ENCODE measurements around the gene CCL25. TPM values are rescaled to one million over a fixed set of nuclear protein-coding genes. Genes with fewer than 3 reads are reported as not detected.
A peak's percentile ranks its signal among the peaks of the same experiment; 100 is the strongest.

The CCL25 gene, protein sequence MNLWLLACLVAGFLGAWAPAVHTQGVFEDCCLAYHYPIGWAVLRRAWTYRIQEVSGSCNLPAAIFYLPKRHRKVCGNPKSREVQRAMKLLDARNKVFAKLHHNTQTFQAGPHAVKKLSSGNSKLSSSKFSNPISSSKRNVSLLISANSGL
- polyA plus RNA-seq = under 1 TPM in 1 of 2 donors, not detected in 1; 0.14 TPM

DNA sequence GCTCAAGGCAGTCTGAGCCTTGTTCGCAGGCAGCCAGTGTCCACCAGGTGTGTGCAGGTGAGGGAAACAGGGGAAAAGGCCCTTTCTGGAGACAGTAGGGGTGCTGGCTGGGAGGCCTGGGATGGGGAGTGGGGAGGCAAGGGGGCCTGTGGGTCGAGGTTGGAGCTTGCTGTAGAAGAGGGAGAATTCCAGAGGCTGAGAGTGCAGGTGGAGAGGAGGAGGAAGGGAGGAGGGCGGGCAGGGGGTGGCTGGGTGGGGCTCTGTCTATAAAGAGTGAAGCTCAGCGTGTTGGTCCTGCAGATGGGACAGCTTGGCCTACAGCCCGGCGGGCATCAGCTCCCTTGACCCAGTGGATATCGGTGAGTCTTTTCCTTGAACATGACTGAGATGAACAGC is at the start of gene CCL25:
Gene CCL25, plus strand, starts transcription at position 297 of the 396 bp plus-strand sequence. CDS start 290 bp downstream, outside the sequence.
- Histone ChIP-seq H3K4me1 (ENCODE audit: control insufficient read depth in 2 of 2, insufficient read depth in 2 of 2, low read length in 1 of 2) (peaks cover 0 to 7% of the 10 kb centered on the region in 2 donors), H3K27me3 (ENCODE audit: control insufficient read depth in 1 of 2, insufficient read depth in 2 of 2, low read length in 2 of 2) (no peaks in the 10 kb centered on the region), H3K27ac (ENCODE audit: low read depth in 2 of 2, low read length in 1 of 2) (no peak within 1 kb of the TSS), H3K9me3 (ENCODE audit: control insufficient read depth in 2 of 2, insufficient read depth in 1 of 2, low read depth in 1 of 2, low read length in 1 of 2) (peaks cover 0 to 7% of the 10 kb centered on the region in 2 donors), H3K4me3 (ENCODE audit: low read depth in 1 of 2, low read length in 2 of 2) (no peak within 1 kb of the TSS), H3K36me3 (ENCODE audit: control insufficient read depth in 2 of 2, insufficient read depth in 2 of 2, low read length in 1 of 2) (no peaks in the 10 kb centered on the region)
- WGBS, 2 donors = 70 to 76% methylated on average over 7 of the region's 7 CpGs

DNA sequence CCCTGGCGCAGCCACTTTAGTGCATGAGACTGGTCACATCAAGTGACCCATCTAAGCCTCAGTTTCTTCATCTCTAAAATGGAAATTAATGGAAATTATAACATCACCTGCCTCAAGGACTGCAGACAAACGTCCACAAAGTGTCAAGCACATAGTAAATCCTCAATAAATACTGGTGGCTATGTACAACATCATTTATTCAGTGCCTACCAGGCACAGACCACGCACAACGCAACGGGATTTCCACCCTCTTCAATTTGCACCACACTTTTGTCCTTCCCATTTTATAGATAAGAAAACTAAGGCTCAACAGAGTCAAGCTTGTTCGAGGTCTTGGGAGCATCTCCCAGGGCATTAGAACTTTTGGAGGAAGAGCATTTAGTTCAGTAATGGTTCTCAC is 48.6 kb upstream of the CCL25 start:
- Histone ChIP-seq H3K36me3 (ENCODE audit: control insufficient read depth in 2 of 2, insufficient read depth in 2 of 2, low read length in 1 of 2) (no peaks in the 10 kb centered on the region), H3K9me3 (ENCODE audit: control insufficient read depth in 2 of 2, insufficient read depth in 1 of 2, low read depth in 1 of 2, low read length in 1 of 2) (no peaks in the 10 kb centered on the region), H3K27ac (ENCODE audit: low read depth in 2 of 2, low read length in 1 of 2) (no peak overlapping the region), H3K4me1 (ENCODE audit: control insufficient read depth in 2 of 2, insufficient read depth in 2 of 2, low read length in 1 of 2) (peaks cover 7 to 15% of the 10 kb centered on the region in 2 donors), H3K27me3 (ENCODE audit: control insufficient read depth in 1 of 2, insufficient read depth in 2 of 2, low read length in 2 of 2) (no peaks in the 10 kb centered on the region), H3K4me3 (ENCODE audit: low read depth in 1 of 2, low read length in 2 of 2) (peak overlapping the region in 1 of 2 donors; percentile 94)
- 57 to 62% methylated on average over 6 of the region's 6 CpGs for WGBS, 2 donors

DNA sequence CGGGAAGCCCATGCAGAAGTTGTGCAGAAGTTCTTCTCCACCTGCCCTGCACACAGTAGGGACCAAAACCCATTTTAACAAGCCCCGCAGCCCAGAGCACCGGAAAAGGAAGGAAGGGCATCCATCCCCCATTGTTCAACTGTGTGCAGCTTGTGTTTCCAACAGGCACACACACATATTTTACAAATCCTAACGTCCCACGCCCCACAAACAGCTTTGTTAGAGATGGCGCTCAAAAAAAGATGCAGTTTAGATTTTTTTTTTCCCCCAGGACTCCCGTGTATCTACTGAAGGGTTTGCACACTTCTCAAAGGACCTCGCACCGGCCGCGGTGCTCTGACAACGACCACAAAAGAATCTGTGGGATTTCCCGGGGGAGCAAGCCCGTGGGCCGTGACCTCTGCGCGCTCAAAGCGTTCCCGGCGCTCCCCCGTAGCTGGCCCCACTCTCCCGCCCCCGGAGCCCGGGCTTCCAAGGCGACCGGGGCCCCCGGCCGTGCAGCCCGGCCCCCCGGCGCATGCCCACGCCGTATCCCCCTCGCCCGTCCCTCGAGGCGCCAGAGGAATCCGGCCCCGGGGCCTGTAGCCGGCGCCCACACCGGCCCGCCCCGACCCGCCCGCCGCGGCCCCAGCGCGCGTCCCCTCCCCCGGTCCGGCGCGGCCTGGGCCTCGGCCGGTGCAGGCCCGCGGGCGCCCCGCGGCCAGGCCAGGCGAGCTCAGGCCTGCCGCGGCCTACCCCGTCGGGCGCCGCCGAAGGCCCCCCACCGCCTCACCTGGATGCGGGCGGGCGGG is 47.6 kb upstream of the CCL25 start:
- H3K27ac ChIP-seq (ENCODE audit: low read depth in 2 of 2, low read length in 1 of 2) = peak overlapping the region; percentile 90 to 91
- no peaks in the 10 kb centered on the region for H3K9me3 ChIP-seq (ENCODE audit: control insufficient read depth in 2 of 2, insufficient read depth in 1 of 2, low read depth in 1 of 2, low read length in 1 of 2)
- 1 to 2% methylated on average over 47 to 74 of the region's 74 CpGs for WGBS, 2 donors
- H3K4me3 ChIP-seq (ENCODE audit: low read depth in 1 of 2, low read length in 2 of 2) = peak overlapping the region; percentile 87 to 94
- no peaks in the 10 kb centered on the region for H3K36me3 ChIP-seq (ENCODE audit: control insufficient read depth in 2 of 2, insufficient read depth in 2 of 2, low read length in 1 of 2)
- peaks cover 7 to 15% of the 10 kb centered on the region in 2 donors for H3K4me1 ChIP-seq (ENCODE audit: control insufficient read depth in 2 of 2, insufficient read depth in 2 of 2, low read length in 1 of 2)
- H3K27me3 ChIP-seq (ENCODE audit: control insufficient read depth in 1 of 2, insufficient read depth in 2 of 2, low read length in 2 of 2) = no peaks in the 10 kb centered on the region

DNA sequence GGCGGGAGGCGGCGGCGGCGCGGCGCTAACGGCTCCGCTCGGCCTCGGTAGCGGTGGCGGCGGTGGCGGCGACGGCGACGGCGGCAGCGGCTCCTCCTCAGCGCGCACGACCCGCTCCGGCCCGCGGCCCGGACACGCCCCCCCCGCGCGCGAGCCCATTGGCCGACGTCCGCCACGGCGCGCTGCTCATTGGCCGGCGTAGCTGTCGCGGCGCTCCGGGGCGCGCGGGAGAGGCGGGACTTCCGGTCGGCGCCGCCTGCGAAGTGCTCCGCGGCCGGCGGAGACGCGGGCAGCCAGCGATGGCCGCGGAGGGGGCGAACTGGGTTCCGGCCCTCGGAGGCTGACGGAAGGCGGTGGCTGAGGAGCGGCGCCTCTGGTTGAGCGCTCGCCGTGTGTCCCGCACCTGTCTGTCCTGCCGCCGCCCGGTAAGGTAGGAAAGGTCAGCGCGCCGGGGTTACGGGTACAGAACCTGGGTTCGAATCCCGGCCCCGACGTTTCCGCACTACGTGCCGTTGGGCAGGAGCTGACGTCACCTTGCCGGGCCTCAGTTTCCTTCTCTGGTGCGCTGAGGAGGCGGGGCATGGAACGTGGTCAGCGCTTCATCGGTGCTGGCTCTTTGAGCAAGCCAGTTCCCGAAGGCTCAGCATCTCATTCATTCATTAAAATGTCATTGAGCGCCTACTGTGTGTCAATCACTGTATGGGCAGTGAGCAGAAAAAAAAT is 46.9 kb upstream of the CCL25 start, which contains the start of gene ELAVL1:
Gene ELAVL1, minus strand, starts transcription at position 108 of the 723 bp plus-strand sequence. CDS start 13,826 bp downstream, outside the sequence.
- H3K36me3 ChIP-seq (ENCODE audit: control insufficient read depth in 2 of 2, insufficient read depth in 2 of 2, low read length in 1 of 2) = no peaks in the 10 kb centered on the region
- 0 to 1% methylated on average over 69 to 98 of the region's 98 CpGs for WGBS, 2 donors
- peaks cover 7 to 13% of the 10 kb centered on the region in 2 donors for H3K4me1 ChIP-seq (ENCODE audit: control insufficient read depth in 2 of 2, insufficient read depth in 2 of 2, low read length in 1 of 2)
- peak within 1 kb of the TSS; percentile 90 to 91 for H3K27ac ChIP-seq (ENCODE audit: low read depth in 2 of 2, low read length in 1 of 2)
- no peaks in the 10 kb centered on the region for H3K9me3 ChIP-seq (ENCODE audit: control insufficient read depth in 2 of 2, insufficient read depth in 1 of 2, low read depth in 1 of 2, low read length in 1 of 2)
- H3K4me3 ChIP-seq (ENCODE audit: low read depth in 1 of 2, low read length in 2 of 2) = peak within 1 kb of the TSS; percentile 87 to 94
- no peaks in the 10 kb centered on the region for H3K27me3 ChIP-seq (ENCODE audit: control insufficient read depth in 1 of 2, insufficient read depth in 2 of 2, low read length in 2 of 2)

DNA sequence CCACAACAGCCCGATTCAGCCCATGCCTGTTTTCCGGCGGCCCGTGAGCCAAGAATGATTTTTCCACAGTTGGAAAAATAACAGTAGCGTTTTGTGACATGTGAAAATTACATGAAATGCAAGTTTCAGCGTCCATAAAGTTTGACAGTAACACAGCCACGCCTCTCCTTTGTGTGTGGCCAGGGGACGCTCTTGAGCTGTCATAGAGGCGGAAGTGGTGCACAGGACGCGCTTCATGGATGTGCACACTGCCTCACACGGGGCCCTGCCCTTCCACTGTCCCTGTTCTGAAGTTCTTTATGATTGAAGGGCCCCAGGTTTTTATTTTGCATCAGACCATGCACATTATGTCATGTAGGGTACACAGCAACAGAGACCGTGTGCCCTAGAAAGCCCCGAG is 34.8 kb upstream of the CCL25 start:
- H3K36me3 ChIP-seq (ENCODE audit: control insufficient read depth in 2 of 2, insufficient read depth in 2 of 2, low read length in 1 of 2) = no peaks in the 10 kb centered on the region
- no peaks in the 10 kb centered on the region for H3K27me3 ChIP-seq (ENCODE audit: control insufficient read depth in 1 of 2, insufficient read depth in 2 of 2, low read length in 2 of 2)
- H3K9me3 ChIP-seq (ENCODE audit: control insufficient read depth in 2 of 2, insufficient read depth in 1 of 2, low read depth in 1 of 2, low read length in 1 of 2) = no peaks in the 10 kb centered on the region
- WGBS, 2 donors = 75 to 80% methylated on average over 14 of the region's 14 CpGs
- peaks cover 0 to 2% of the 10 kb centered on the region in 2 donors for H3K4me1 ChIP-seq (ENCODE audit: control insufficient read depth in 2 of 2, insufficient read depth in 2 of 2, low read length in 1 of 2)
- no peak overlapping the region for H3K27ac ChIP-seq (ENCODE audit: low read depth in 2 of 2, low read length in 1 of 2)
- no peak overlapping the region for H3K4me3 ChIP-seq (ENCODE audit: low read depth in 1 of 2, low read length in 2 of 2)

DNA sequence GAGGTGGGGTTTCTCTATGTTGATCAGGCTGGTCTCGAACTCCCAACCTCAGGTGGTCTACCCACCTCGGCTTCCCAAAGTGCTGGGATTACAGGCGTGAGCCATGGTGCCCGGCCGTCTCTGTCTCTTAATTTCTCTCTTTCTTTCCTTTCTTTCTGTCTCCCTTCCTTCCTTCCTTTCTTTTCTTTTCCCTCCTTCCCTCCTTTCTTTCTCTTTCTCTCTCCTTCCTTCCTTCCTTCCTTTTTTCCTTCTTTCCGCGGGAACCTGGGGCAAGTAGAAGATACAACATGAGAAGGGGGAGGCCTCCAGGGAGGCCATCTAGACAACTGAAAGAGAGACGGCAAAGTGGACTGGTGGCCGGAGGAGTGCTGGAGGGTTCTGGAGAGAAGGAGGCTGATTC is 31.9 kb upstream of the CCL25 start:
- Histone ChIP-seq H3K9me3 (ENCODE audit: control insufficient read depth in 2 of 2, insufficient read depth in 1 of 2, low read depth in 1 of 2, low read length in 1 of 2) (no peaks in the 10 kb centered on the region), H3K27ac (ENCODE audit: low read depth in 2 of 2, low read length in 1 of 2) (no peak overlapping the region), H3K36me3 (ENCODE audit: control insufficient read depth in 2 of 2, insufficient read depth in 2 of 2, low read length in 1 of 2) (no peaks in the 10 kb centered on the region), H3K4me1 (ENCODE audit: control insufficient read depth in 2 of 2, insufficient read depth in 2 of 2, low read length in 1 of 2) (peaks cover 0 to 2% of the 10 kb centered on the region in 2 donors), H3K27me3 (ENCODE audit: control insufficient read depth in 1 of 2, insufficient read depth in 2 of 2, low read length in 2 of 2) (no peaks in the 10 kb centered on the region), H3K4me3 (ENCODE audit: low read depth in 1 of 2, low read length in 2 of 2) (no peak overlapping the region)
- 83 to 84% methylated on average over 9 of the region's 9 CpGs for WGBS, 2 donors

DNA sequence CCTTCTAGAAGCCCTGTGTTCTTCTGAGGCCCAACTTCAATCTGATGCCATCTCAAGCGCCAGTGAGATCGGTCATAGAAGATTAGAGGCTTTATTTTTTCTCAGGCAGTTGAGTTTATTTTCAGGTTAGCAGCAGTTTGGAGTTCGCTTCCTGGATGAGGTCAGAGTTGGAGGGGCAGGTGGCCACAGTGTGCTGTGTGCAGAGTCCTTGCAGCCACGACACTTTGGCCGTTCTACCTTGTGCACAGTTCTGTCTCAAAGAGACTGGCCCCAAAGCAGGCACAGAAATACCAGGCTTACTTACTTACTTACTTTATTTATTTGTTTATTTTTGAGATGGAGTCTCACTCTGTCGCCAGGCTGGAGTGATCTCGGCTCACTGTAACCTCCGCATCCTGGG is 31.2 kb upstream of the CCL25 start:
- no peak overlapping the region for H3K27ac ChIP-seq (ENCODE audit: low read depth in 2 of 2, low read length in 1 of 2)
- no peaks in the 10 kb centered on the region for H3K36me3 ChIP-seq (ENCODE audit: control insufficient read depth in 2 of 2, insufficient read depth in 2 of 2, low read length in 1 of 2)
- 85 to 89% methylated on average over 8 of the region's 8 CpGs for WGBS, 2 donors
- H3K4me3 ChIP-seq (ENCODE audit: low read depth in 1 of 2, low read length in 2 of 2) = no peak overlapping the region
- no peaks in the 10 kb centered on the region for H3K9me3 ChIP-seq (ENCODE audit: control insufficient read depth in 2 of 2, insufficient read depth in 1 of 2, low read depth in 1 of 2, low read length in 1 of 2)
- peaks cover 0 to 2% of the 10 kb centered on the region in 2 donors for H3K4me1 ChIP-seq (ENCODE audit: control insufficient read depth in 2 of 2, insufficient read depth in 2 of 2, low read length in 1 of 2)
- no peaks in the 10 kb centered on the region for H3K27me3 ChIP-seq (ENCODE audit: control insufficient read depth in 1 of 2, insufficient read depth in 2 of 2, low read length in 2 of 2)

DNA sequence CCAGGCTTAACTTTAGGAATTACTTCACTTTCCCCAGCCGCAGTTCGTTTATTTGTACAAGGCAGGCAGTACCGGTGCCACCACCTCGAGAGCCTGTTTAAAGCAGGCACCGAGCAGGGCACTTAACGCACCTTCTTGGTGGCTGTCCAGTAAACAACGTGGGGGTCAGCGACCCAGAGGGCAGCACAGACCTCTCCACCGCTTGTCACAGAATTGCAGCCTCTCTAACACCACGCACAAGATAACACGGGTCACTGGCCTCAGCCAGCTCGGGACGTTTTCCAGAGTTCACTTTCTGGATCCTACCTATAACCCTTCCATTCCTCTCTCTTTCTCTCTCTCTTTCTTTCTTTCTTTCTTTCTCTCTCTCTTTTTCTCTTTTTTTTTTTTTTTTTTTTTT is 30.3 kb upstream of the CCL25 start:
- Histone ChIP-seq H3K9me3 (ENCODE audit: control insufficient read depth in 2 of 2, insufficient read depth in 1 of 2, low read depth in 1 of 2, low read length in 1 of 2) (no peaks in the 10 kb centered on the region), H3K27me3 (ENCODE audit: control insufficient read depth in 1 of 2, insufficient read depth in 2 of 2, low read length in 2 of 2) (no peaks in the 10 kb centered on the region), H3K4me1 (ENCODE audit: control insufficient read depth in 2 of 2, insufficient read depth in 2 of 2, low read length in 1 of 2) (peaks cover 0 to 2% of the 10 kb centered on the region in 2 donors), H3K36me3 (ENCODE audit: control insufficient read depth in 2 of 2, insufficient read depth in 2 of 2, low read length in 1 of 2) (no peaks in the 10 kb centered on the region), H3K27ac (ENCODE audit: low read depth in 2 of 2, low read length in 1 of 2) (no peak overlapping the region), H3K4me3 (ENCODE audit: low read depth in 1 of 2, low read length in 2 of 2) (no peak overlapping the region)
- 79% methylated on average over 13 of the region's 13 CpGs for WGBS, 2 donors

DNA sequence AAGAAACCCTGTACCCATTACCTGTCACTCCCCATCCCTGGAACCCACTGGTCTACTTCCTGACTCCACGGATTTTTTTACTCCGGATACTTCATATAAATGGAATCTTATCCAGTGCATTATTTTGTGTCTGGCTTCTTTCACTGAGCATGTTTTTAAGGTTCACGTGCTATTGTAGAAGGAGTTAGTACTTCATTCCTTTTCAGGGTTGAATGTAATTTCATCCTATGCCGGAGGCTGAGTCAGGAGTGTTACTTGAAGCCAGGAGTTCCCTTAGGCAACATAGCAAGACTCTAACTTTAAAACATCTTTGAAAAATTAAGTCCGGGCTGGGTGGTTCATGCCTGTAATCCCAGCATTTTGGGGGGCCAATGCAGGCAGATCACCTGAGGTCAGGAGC is 29.2 kb upstream of the CCL25 start:
- Histone ChIP-seq H3K27me3 (ENCODE audit: control insufficient read depth in 1 of 2, insufficient read depth in 2 of 2, low read length in 2 of 2) (no peaks in the 10 kb centered on the region), H3K4me3 (ENCODE audit: low read depth in 1 of 2, low read length in 2 of 2) (no peak overlapping the region), H3K9me3 (ENCODE audit: control insufficient read depth in 2 of 2, insufficient read depth in 1 of 2, low read depth in 1 of 2, low read length in 1 of 2) (no peaks in the 10 kb centered on the region), H3K4me1 (ENCODE audit: control insufficient read depth in 2 of 2, insufficient read depth in 2 of 2, low read length in 1 of 2) (peaks cover 0 to 2% of the 10 kb centered on the region in 2 donors), H3K27ac (ENCODE audit: low read depth in 2 of 2, low read length in 1 of 2) (no peak overlapping the region), H3K36me3 (ENCODE audit: control insufficient read depth in 2 of 2, insufficient read depth in 2 of 2, low read length in 1 of 2) (no peaks in the 10 kb centered on the region)
- 89 to 90% methylated on average over 5 of the region's 5 CpGs for WGBS, 2 donors
